Prostate gland (tissue), 2 donors: ENCODE data around the gene EDNRA. TPM values are rescaled to one million over a fixed set of nuclear protein-coding genes. Genes with fewer than 3 reads are reported as not detected.

Experiments used
- DNase-seq: peaks from one replicate; pipeline ENCODE4 v3.0.0-alpha.2; 2019; ENCODE audit warnings: low spot score
- H3K27ac ChIP-seq, 2 donors: fragments of 200-600 bp; sonication (generic); 2 replicates each; pipeline ENCODE4 v1.5.1; 2017 to 2019
- H3K27me3 ChIP-seq: fragments of 200-600 bp; sonication (generic); replicated peaks from 2 replicates; pipeline ENCODE4 v1.5.1; 2019; ENCODE audit not compliant: insufficient read depth
- H3K36me3 ChIP-seq, 2 donors: fragments of 200-600 bp; sonication (generic); 1 replicate in 1 of 2; 2 replicates in 1 of 2; pipeline versions ENCODE4 v1.5.1 to v1.8.1; 2017 to 2019
- H3K4me1 ChIP-seq: fragments of 200-600 bp; sonication (generic); replicated peaks from 2 replicates; pipeline ENCODE4 v1.5.1; 2019
- H3K4me3 ChIP-seq, 2 donors: fragments of 200-600 bp; sonication (generic); 2 replicates each; pipeline ENCODE4 v1.5.1; 2017 to 2019
- H3K9me3 ChIP-seq: fragments of 200-600 bp; sonication (generic); 2 replicates; pipeline ENCODE4 v1.5.1; 2017
- POLR2A ChIP-seq: fragments of 450-650 bp; IDR thresholded peaks from one replicate; pipeline ENCODE4 v1.6.1; 2016; ENCODE audit warnings: antibody characterized with exemption, mild to moderate bottlenecking
- POLR2AphosphoS5 ChIP-seq: sonication (generic); formaldehyde crosslinking; IDR thresholded peaks from one replicate; pipeline ENCODE4 v1.6.1; 2017; ENCODE audit warnings: antibody characterized with exemption
- WGBS: methylation state at CpG from one replicate; pipeline ENCODE4 v1.1.5; 2018; 5-methylcytosine and 5-hydroxymethylcytosine counted together
- intact Hi-C: fragments of 100-400 bp; cut with DNase I; formaldehyde crosslinking; loops from one replicate; pipeline ENCODE4 v1.14.2; 2022
- total RNA-seq, 2 donors: library from RNA; depleted of rRNA; stranded (reverse); fragments of >200 nt; gene quantifications; one replicate each; pipeline ENCODE4 v1.1.0, GENCODE V29; 2016
- TF ChIP-seq, protein P1 (sequence below), 4 experiments: fragments of 200-600 bp in 2 of 4; fragments of 450-650 bp in 2 of 4; sonication (generic) in 2 of 4; IDR thresholded peaks; 1 replicate in 3 of 4; 2 replicates in 1 of 4; pipeline ENCODE4 v1.5.1; 2016 to 2019; ENCODE audit warnings: antibody characterized with exemption in 4 of 4, mild to moderate bottlenecking in 2 of 4, moderate library complexity in 2 of 4

The EDNRA gene
- total RNA-seq, 2 donors from 2014 or later: 17.8 to 27.3 TPM

DNA sequence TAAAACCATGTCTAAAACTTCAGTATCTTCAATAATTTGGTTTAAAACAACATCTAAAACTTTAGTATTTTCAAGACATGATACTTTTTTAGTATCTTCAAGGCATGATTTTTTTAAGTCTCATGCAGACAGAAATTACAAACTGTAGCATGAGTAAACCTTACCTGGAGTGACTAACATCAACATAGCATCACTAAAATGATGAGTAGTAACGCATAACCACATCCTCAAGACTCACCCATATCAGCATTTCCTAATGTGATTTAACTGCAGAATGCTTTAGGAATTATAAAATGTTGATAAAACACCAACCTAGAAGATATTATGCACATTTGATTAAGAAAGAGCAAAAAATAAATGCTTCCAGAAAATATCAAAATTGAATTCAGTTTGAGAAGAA, 19.7 kb upstream of the EDNRA start:
- 91% methylated on average over 1 of the region's 1 CpG for WGBS

DNA sequence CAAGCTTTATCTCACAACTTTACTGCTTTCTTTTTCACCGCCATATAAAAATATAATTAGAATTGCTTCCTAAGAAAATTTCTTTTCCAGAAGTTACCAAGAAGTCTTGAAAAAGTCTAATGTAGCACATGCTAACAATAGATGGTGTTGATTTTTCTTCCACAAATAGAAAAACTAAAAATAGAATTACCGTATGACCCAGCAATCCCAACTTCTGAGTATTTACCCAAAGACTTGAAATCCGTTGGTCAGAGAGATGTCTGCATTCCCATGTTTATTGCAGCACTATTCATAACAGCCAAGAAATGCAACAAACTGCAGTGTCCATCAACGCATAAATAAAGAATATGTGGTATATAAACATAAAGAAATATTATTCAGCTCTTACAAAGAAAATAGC, 17.8 kb upstream of the EDNRA start:
- no peak overlapping the region for H3K4me3 ChIP-seq
- 82% methylated on average over 4 of the region's 4 CpGs for WGBS
- intact Hi-C loops: no loop called here
- TF ChIP-seq, protein P1, sequence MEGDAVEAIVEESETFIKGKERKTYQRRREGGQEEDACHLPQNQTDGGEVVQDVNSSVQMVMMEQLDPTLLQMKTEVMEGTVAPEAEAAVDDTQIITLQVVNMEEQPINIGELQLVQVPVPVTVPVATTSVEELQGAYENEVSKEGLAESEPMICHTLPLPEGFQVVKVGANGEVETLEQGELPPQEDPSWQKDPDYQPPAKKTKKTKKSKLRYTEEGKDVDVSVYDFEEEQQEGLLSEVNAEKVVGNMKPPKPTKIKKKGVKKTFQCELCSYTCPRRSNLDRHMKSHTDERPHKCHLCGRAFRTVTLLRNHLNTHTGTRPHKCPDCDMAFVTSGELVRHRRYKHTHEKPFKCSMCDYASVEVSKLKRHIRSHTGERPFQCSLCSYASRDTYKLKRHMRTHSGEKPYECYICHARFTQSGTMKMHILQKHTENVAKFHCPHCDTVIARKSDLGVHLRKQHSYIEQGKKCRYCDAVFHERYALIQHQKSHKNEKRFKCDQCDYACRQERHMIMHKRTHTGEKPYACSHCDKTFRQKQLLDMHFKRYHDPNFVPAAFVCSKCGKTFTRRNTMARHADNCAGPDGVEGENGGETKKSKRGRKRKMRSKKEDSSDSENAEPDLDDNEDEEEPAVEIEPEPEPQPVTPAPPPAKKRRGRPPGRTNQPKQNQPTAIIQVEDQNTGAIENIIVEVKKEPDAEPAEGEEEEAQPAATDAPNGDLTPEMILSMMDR (IDR thresholded peaks at IDR 0.05): no peak
- TF ChIP-seq POLR2AphosphoS5: no peak
- no peak for TF ChIP-seq POLR2A
- H3K36me3 ChIP-seq: no peaks in the 10 kb centered on the region
- H3K4me1 ChIP-seq: no peaks in the 10 kb centered on the region
- H3K27me3 ChIP-seq: no peaks in the 10 kb centered on the region
- H3K9me3 ChIP-seq: no peaks in the 10 kb centered on the region
- DNase-seq: no peak
- no peak overlapping the region for H3K27ac ChIP-seq

More for the DNA sequence above, 19.7 kb upstream of the EDNRA start:
- H3K27ac ChIP-seq: no peak overlapping the region
- H3K4me1 ChIP-seq: no peaks in the 10 kb centered on the region
- TF ChIP-seq POLR2AphosphoS5 (no peak), POLR2A (no peak)
- TF ChIP-seq, protein P1 (IDR thresholded peaks at IDR 0.05): no peak
- H3K36me3 ChIP-seq: no peaks in the 10 kb centered on the region
- H3K9me3 ChIP-seq: no peaks in the 10 kb centered on the region
- no peak overlapping the region for H3K4me3 ChIP-seq
- intact Hi-C loops: no loop called here
- no peak for DNase-seq
- H3K27me3 ChIP-seq: no peaks in the 10 kb centered on the region

DNA sequence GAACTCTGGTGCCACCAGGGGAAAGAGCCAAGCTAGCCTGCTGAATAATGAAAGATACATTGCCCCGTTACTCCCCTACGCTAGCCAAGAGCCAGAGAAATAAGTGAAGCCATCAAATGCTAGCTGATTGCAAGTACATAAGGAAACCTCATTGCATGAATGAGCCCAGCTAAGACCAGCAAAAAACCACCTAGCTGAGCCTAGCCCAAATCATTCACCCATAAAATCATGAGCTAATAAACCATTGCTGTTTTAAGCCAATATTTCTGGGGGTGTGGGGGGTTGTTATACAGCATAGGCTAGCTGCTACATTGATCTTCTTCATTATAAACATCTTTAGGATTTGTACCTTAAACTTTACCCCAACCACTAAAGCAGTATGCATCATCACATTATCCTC, 15.4 kb upstream of the EDNRA start:
- H3K27ac ChIP-seq: no peak overlapping the region
- 96% methylated on average over 2 of the region's 2 CpGs for WGBS
- no peak for DNase-seq
- H3K4me1 ChIP-seq: no peaks in the 10 kb centered on the region
- H3K9me3 ChIP-seq: no peaks in the 10 kb centered on the region
- TF ChIP-seq POLR2AphosphoS5 (no peak), POLR2A (no peak)
- TF ChIP-seq, protein P1 (IDR thresholded peaks at IDR 0.05): no peak
- no peak overlapping the region for H3K4me3 ChIP-seq
- no peaks in the 10 kb centered on the region for H3K36me3 ChIP-seq
- intact Hi-C loops: no loop called here
- no peaks in the 10 kb centered on the region for H3K27me3 ChIP-seq

DNA sequence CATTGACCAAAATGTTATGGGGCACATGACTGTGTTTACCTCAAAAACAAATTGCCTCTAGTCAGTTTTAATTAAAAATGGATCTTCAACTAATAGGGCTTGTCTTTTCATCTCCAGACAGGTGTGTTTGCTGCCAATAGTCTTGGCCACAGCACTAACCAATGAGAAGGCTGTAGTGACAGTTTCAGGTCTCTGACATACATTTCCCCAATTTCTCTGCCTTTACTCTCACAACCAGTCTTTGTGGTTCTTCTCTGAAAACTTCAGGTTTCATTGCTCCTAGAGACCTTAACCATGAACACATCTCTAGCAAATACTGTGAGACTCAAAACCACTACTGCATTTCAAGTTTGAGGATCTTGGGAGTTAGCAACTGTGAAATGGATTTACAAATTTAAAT, 3.5 kb upstream of the EDNRA start:
- Histone ChIP-seq H3K36me3 (no peaks in the 10 kb centered on the region), H3K4me3 (no peak overlapping the region), H3K27me3 (no peaks in the 10 kb centered on the region), H3K9me3 (no peaks in the 10 kb centered on the region), H3K4me1 (no peaks in the 10 kb centered on the region), H3K27ac (no peak overlapping the region)
- intact Hi-C loops: no loop called here
- no peak for DNase-seq
- TF ChIP-seq, protein P1 (IDR thresholded peaks at IDR 0.05): no peak
- TF ChIP-seq POLR2A (no peak), POLR2AphosphoS5 (no peak)

DNA sequence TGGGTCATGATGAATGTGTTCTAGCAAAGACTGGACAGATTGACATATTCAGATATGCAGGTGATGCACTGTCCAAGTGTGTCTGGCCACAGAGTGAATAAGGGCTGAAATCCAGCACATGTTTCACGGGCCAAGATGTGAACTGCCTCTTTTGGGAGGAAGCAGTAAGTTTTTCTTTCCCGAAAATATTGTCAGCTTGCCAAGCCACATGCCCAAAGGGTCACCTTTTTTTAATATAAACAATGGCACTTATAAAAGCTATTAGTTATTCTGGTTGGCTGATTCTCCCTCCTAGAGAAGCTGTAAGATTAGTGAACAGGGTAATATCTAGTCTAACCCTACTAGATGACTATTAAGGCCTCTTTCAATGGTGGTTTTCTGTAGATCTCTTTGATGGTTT, 1.5 kb upstream of the EDNRA start:
- Histone ChIP-seq H3K27me3 (no peaks in the 10 kb centered on the region), H3K27ac (no peak overlapping the region), H3K4me1 (no peaks in the 10 kb centered on the region), H3K4me3 (no peak overlapping the region), H3K36me3 (no peaks in the 10 kb centered on the region), H3K9me3 (no peaks in the 10 kb centered on the region)
- WGBS: 12% methylated on average over 2 of the region's 2 CpGs
- intact Hi-C loops: no loop called here
- DNase-seq: no peak
- TF ChIP-seq, protein P1 (IDR thresholded peaks at IDR 0.05): no peak
